ENCODE data around the gene TNFSF13.

TNFSF13 gene

DNA sequence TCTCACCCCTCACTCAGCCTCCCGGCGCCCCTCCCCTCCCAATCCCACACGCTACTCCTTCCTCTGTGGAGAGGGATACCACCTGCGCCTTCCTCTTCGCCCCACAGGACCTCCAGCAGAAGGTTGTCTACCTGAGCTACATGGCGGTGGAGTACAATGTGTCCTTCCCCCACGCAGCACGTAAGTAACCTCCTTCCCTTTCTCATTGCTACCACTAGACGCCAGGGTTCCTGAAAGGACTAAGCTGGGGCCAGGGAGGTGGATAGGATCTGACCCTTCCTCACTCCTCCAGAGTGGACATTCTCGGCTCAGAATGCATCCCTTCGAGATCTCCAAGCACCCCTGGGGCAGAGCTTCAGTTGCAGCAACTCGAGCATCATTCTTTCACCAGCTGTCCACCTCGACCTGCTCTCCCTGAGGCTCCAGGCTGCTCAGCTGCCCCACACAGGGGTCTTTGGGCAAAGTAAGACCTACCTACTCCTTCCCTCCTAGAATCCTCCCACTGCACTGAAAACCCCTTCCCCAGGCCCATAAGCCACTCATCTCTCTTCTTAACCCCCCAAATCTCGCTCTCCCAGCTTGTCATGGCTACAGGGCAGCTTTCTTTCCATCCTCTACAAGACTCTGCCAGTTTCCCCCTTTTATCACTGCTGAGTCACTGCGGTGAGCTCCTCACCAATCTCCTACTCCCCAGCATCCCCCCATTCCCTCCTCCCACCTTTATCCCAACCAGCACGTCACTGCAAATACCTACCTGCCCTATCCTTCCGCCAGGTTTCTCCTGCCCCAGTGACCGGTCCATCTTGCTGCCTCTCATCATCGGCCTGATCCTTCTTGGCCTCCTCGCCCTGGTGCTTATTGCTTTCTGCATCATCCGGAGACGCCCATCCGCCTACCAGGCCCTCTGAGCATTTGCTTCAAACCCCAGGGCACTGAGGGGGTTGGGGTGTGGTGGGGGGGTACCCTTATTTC, 22.3 kb downstream of the TNFSF13 start:
- no peaks in the 10 kb centered on the region for H3K27me3 ChIP-seq (ENCODE audit: insufficient read depth, low read length, poor library complexity)
- DNase-seq (no peak), ATAC-seq (ENCODE audit: insufficient read depth, low read depth) (no peak)
- 0 out of 2 replicates have a peak overlapping the region, but pooled peaks have one; percentile 69 for H3K27ac ChIP-seq (ENCODE audit: low read length)
- peaks cover 67% of the 10 kb centered on the region for H3K4me1 ChIP-seq (ENCODE audit: insufficient read depth, low read length)
- H2AFZ ChIP-seq (ENCODE audit: low read depth, low read length), result no peak overlapping the region
- H4K20me1 ChIP-seq (ENCODE audit: insufficient read depth, low read length), result peaks cover 35% of the 10 kb centered on the region
- H3K4me3 ChIP-seq (ENCODE audit: low read depth in 1 of 2, low read length in 2 of 2), result no peak overlapping the region
- no peak overlapping the region for H3K4me2 ChIP-seq (ENCODE audit: insufficient read depth, low read length)
- H3K79me2 ChIP-seq (ENCODE audit: insufficient read depth, low read length), result peaks cover 67% of the 10 kb centered on the region
- TF ChIP-seq, protein P1, sequence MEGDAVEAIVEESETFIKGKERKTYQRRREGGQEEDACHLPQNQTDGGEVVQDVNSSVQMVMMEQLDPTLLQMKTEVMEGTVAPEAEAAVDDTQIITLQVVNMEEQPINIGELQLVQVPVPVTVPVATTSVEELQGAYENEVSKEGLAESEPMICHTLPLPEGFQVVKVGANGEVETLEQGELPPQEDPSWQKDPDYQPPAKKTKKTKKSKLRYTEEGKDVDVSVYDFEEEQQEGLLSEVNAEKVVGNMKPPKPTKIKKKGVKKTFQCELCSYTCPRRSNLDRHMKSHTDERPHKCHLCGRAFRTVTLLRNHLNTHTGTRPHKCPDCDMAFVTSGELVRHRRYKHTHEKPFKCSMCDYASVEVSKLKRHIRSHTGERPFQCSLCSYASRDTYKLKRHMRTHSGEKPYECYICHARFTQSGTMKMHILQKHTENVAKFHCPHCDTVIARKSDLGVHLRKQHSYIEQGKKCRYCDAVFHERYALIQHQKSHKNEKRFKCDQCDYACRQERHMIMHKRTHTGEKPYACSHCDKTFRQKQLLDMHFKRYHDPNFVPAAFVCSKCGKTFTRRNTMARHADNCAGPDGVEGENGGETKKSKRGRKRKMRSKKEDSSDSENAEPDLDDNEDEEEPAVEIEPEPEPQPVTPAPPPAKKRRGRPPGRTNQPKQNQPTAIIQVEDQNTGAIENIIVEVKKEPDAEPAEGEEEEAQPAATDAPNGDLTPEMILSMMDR (IDR thresholded peaks at IDR 0.05; ENCODE audit: borderline replicate concordance, extremely low read depth, low read length, poor library complexity, severe bottlenecking), result no peak
- no peak for TF ChIP-seq EZH2 (IDR thresholded peaks at IDR 0.05; ENCODE audit: borderline replicate concordance, low read depth, low read length, severe bottlenecking)
- H3K9me3 ChIP-seq (ENCODE audit: insufficient read depth, low read length, severe bottlenecking), result no peaks in the 10 kb centered on the region
- H3K9ac ChIP-seq (ENCODE audit: low read depth, low read length), result no peak overlapping the region
- peaks cover 63% of the 10 kb centered on the region for H3K36me3 ChIP-seq (ENCODE audit: insufficient read depth, low read length)

DNA sequence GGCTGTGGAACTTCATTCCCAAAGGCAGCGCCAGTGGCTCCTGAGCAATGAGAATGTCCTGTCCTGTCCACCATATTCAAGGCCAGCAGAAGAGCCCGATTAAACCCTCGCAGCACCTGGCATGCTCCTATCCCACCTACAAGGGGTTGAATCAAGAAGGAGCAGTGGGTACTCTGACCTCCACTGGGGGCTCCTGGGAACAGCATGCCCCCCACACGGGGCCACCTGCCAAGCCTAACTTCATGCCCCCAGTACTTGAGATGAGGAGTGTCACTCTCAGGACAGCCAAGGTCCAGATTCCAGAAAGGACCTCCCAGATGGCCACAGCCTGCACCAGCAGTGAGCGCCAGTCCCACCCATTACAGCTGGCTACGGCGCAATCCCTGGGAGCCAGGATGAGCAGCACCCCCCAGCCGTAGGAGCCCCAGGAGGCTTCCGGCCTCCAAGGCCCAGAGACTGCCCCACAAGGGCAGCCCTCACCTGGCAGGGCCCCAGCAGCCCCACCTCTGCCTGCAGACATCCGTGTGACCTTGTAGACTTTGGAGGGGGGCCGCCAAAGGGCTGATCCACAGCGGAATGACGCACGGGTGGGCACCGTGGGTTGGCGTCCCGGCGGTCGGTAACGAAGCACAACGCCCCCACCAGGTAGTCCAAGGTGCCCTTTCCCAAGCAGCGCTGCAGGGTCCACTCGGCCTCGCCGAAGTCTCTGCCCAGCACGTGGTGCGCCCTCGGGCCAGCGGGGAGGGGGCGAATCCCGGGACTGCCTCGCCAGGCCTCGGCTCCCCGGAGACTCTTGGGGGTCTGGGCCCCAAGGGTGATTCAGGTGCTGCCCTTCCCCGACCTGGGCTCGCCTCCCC, 24.1 kb downstream of the TNFSF13 start:
- H3K9ac ChIP-seq (ENCODE audit: low read depth, low read length), result peak overlapping the region; percentile 88
- H3K27me3 ChIP-seq (ENCODE audit: insufficient read depth, low read length, poor library complexity), result no peaks in the 10 kb centered on the region
- peaks cover 54% of the 10 kb centered on the region for H3K4me1 ChIP-seq (ENCODE audit: insufficient read depth, low read length)
- ATAC-seq (ENCODE audit: insufficient read depth, low read depth), result no peak
- DNase-seq, result no peak
- peak overlapping the region; percentile 74 for H2AFZ ChIP-seq (ENCODE audit: low read depth, low read length)
- peaks cover 57% of the 10 kb centered on the region for H3K79me2 ChIP-seq (ENCODE audit: insufficient read depth, low read length)
- H3K27ac ChIP-seq (ENCODE audit: low read length), result peak overlapping the region; percentile 98
- TF ChIP-seq EZH2 (IDR thresholded peaks at IDR 0.05; ENCODE audit: borderline replicate concordance, low read depth, low read length, severe bottlenecking), result no peak
- TF ChIP-seq, protein P1 (IDR thresholded peaks at IDR 0.05; ENCODE audit: borderline replicate concordance, extremely low read depth, low read length, poor library complexity, severe bottlenecking), result peak; percentile 28
- peaks cover 19% of the 10 kb centered on the region for H4K20me1 ChIP-seq (ENCODE audit: insufficient read depth, low read length)
- peak overlapping the region; percentile 9 to 87; a peak in 3 of 4 replicates for H3K4me3 ChIP-seq (ENCODE audit: low read depth in 1 of 2, low read length in 2 of 2)
- no peaks in the 10 kb centered on the region for H3K9me3 ChIP-seq (ENCODE audit: insufficient read depth, low read length, severe bottlenecking)
- H3K36me3 ChIP-seq (ENCODE audit: insufficient read depth, low read length), result peaks cover 60% of the 10 kb centered on the region
- peak overlapping the region; percentile 67 for H3K4me2 ChIP-seq (ENCODE audit: insufficient read depth, low read length)

GRCh38 chr17:7583253-7584109, 24.9 kb downstream of the TNFSF13 start, which contains the start of gene MPDU1:
MPDU1 (plus strand) TSS chr17:7583852; CDS start chr17:7583863, 11 bp downstream.
- H3K36me3 ChIP-seq (ENCODE audit: insufficient read depth, low read length), result peaks cover 61% of the 10 kb centered on the region
- H3K79me2 ChIP-seq (ENCODE audit: insufficient read depth, low read length), result peaks cover 56% of the 10 kb centered on the region
- no peaks in the 10 kb centered on the region for H3K9me3 ChIP-seq (ENCODE audit: insufficient read depth, low read length, severe bottlenecking)
- H3K27me3 ChIP-seq (ENCODE audit: insufficient read depth, low read length, poor library complexity), result no peaks in the 10 kb centered on the region
- H4K20me1 ChIP-seq (ENCODE audit: insufficient read depth, low read length), result peaks cover 11% of the 10 kb centered on the region
- peak within 1 kb of the TSS; percentile 98 for H3K27ac ChIP-seq (ENCODE audit: low read length)
- H3K4me2 ChIP-seq (ENCODE audit: insufficient read depth, low read length), result peak within 1 kb of the TSS; percentile 84
- peak within 1 kb of the TSS; percentile 88 for H3K9ac ChIP-seq (ENCODE audit: low read depth, low read length)
- peak within 1 kb of the TSS; percentile 68 to 87 for H3K4me3 ChIP-seq (ENCODE audit: low read depth in 1 of 2, low read length in 2 of 2)
- ATAC-seq (ENCODE audit: insufficient read depth, low read depth), result peak; percentile 70
- DNase-seq, result peak; percentile 98
- TF ChIP-seq, protein P1 (IDR thresholded peaks at IDR 0.05; ENCODE audit: borderline replicate concordance, extremely low read depth, low read length, poor library complexity, severe bottlenecking), result no peak
- no peak for TF ChIP-seq EZH2 (IDR thresholded peaks at IDR 0.05; ENCODE audit: borderline replicate concordance, low read depth, low read length, severe bottlenecking)
- H3K4me1 ChIP-seq (ENCODE audit: insufficient read depth, low read length), result peaks cover 51% of the 10 kb centered on the region
- peak within 1 kb of the TSS; percentile 82 for H2AFZ ChIP-seq (ENCODE audit: low read depth, low read length)
